SK-N-SH (cell line): ENCODE data around the gene BRS3.

Source experiments
- JUND ChIP-seq: IDR thresholded peaks from 2 replicates; pipeline ENCODE4 v1.4.0; 2012
- MXI1 ChIP-seq: IDR thresholded peaks from 2 replicates; pipeline ENCODE4 v1.6.1; 2012; ENCODE audit warnings: mild to moderate bottlenecking, low read depth, low read length, improper control_type of control experiment
- SIN3A ChIP-seq: IDR thresholded peaks from 2 replicates; pipeline ENCODE4 v1.6.1; 2012; ENCODE audit warnings: low read depth, mild to moderate bottlenecking, low read length, moderate library complexity, borderline replicate concordance
- YY1 ChIP-seq: IDR thresholded peaks from 2 replicates; pipeline ENCODE4 v1.4.0; 2012; ENCODE audit warnings: low read depth, mild to moderate bottlenecking
- TF ChIP-seq, protein P1 (sequence below): fragments of 200-600 bp; sonication (generic); IDR thresholded peaks from 2 replicates; pipeline ENCODE4 v1.6.1; 2017; ENCODE audit warnings: antibody characterized with exemption, mild to moderate bottlenecking, moderate library complexity
- TF ChIP-seq, protein P2 (sequence below): IDR thresholded peaks from 2 replicates; pipeline ENCODE4 v1.6.1; 2012; ENCODE audit warnings: mild to moderate bottlenecking, low read depth, low read length, moderate library complexity

DNA sequence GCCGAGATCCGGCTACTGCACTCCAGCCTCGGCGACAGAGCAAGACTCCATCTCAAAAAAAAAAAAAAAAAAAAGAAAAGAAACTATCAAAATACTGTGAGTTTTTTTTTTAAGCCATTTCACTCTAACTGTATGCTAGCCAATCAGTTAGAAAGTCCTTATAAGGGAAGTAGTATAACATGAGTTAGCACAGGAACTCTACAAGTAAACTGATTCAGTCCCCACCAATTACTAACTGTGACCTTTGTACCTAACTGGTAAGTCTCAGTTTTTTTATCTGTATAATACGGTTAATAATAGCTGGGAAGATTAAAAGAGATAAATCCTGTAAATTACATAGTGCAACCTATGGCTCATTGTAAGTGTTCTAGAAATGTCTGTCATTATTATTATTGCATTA is 35.1 kb upstream of the BRS3 start:
- TF ChIP-seq YY1 (no peak), JUND (no peak), MXI1 (no peak), SIN3A (no peak)
- TF ChIP-seq, protein P1, sequence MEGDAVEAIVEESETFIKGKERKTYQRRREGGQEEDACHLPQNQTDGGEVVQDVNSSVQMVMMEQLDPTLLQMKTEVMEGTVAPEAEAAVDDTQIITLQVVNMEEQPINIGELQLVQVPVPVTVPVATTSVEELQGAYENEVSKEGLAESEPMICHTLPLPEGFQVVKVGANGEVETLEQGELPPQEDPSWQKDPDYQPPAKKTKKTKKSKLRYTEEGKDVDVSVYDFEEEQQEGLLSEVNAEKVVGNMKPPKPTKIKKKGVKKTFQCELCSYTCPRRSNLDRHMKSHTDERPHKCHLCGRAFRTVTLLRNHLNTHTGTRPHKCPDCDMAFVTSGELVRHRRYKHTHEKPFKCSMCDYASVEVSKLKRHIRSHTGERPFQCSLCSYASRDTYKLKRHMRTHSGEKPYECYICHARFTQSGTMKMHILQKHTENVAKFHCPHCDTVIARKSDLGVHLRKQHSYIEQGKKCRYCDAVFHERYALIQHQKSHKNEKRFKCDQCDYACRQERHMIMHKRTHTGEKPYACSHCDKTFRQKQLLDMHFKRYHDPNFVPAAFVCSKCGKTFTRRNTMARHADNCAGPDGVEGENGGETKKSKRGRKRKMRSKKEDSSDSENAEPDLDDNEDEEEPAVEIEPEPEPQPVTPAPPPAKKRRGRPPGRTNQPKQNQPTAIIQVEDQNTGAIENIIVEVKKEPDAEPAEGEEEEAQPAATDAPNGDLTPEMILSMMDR: no peak
- TF ChIP-seq, protein P2, sequence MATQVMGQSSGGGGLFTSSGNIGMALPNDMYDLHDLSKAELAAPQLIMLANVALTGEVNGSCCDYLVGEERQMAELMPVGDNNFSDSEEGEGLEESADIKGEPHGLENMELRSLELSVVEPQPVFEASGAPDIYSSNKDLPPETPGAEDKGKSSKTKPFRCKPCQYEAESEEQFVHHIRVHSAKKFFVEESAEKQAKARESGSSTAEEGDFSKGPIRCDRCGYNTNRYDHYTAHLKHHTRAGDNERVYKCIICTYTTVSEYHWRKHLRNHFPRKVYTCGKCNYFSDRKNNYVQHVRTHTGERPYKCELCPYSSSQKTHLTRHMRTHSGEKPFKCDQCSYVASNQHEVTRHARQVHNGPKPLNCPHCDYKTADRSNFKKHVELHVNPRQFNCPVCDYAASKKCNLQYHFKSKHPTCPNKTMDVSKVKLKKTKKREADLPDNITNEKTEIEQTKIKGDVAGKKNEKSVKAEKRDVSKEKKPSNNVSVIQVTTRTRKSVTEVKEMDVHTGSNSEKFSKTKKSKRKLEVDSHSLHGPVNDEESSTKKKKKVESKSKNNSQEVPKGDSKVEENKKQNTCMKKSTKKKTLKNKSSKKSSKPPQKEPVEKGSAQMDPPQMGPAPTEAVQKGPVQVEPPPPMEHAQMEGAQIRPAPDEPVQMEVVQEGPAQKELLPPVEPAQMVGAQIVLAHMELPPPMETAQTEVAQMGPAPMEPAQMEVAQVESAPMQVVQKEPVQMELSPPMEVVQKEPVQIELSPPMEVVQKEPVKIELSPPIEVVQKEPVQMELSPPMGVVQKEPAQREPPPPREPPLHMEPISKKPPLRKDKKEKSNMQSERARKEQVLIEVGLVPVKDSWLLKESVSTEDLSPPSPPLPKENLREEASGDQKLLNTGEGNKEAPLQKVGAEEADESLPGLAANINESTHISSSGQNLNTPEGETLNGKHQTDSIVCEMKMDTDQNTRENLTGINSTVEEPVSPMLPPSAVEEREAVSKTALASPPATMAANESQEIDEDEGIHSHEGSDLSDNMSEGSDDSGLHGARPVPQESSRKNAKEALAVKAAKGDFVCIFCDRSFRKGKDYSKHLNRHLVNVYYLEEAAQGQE: no peak
